ENCODE results near the gene FUT8. TPM values are rescaled to one million over a fixed set of nuclear protein-coding genes. Genes with fewer than 3 reads are reported as not detected.
A peak's percentile ranks its signal among the peaks of the same experiment; 100 is the strongest.

The FUT8 gene
- total and polyA plus RNA-seq, 2 donors (not counting 1 experiment from before 2014, with no cell fraction given) = 13.2 to 91.8 TPM

- intact Hi-C loops (cut with micrococcal nuclease) = no loop called here
- Histone ChIP-seq H3K36me3 (replicated peaks in 1 of 2; ENCODE audit: control extremely low read depth in 1 of 2, control insufficient read depth in 1 of 2, extremely low read depth in 1 of 2, insufficient read depth in 2 of 2, low read length in 1 of 2) (peaks cover 0 to 8% of the 10 kb centered on the region in 2 experiments), H3K4me1 (ENCODE audit: control insufficient read depth in 2 of 2, insufficient read depth in 2 of 2, low read length in 2 of 2) (peaks cover 0 to 13% of the 10 kb centered on the region in 2 donors), H3K27ac (ENCODE audit: low read length in 2 of 2) (peak overlapping the region in 1 of 2 donors; percentile 20), H3K4me3 (ENCODE audit: control extremely low read depth in 1 of 5, extremely low read depth in 1 of 5, insufficient read depth in 1 of 5, low read depth in 2 of 5, low read length in 4 of 5) (no peak overlapping the region), H4K20me1 (ENCODE audit: control insufficient read depth, insufficient read depth, low read length, poor library complexity, severe bottlenecking) (no peaks in the 10 kb centered on the region), H3K79me2 (ENCODE audit: control insufficient read depth, insufficient read depth, low read length) (peaks cover 7% of the 10 kb centered on the region), H3K9ac (ENCODE audit: low read length) (no peak overlapping the region), H3K4me2 (replicated peaks; ENCODE audit: low read depth, low read length, poor library complexity, severe bottlenecking) (no peak overlapping the region), H3K27me3 (replicated peaks in 1 of 4; ENCODE audit: control extremely low read depth in 1 of 4, control insufficient read depth in 3 of 4, insufficient read depth in 4 of 4, low read length in 3 of 4) (no peaks in the 10 kb centered on the region), H3K9me3 (ENCODE audit: control extremely low read depth in 1 of 3, control insufficient read depth in 2 of 3, insufficient read depth in 1 of 3, low read length in 2 of 3) (no peaks in the 10 kb centered on the region), H2AFZ (ENCODE audit: insufficient read depth, low read depth, low read length, poor library complexity, severe bottlenecking) (no peak overlapping the region)
- H3K27ac Mint-ChIP-seq = peak overlapping the region; percentile 56
- CTCF ChIA-PET = no interaction called here
- peaks cover 24% of the 10 kb centered on the region for H3K4me1 Mint-ChIP-seq
- POLR2A ChIA-PET = interaction anchor here (0.6 to 0.8 kb wide), 2 partner anchors 25 to 274 kb away, joined by 3 to 4 read pairs; no protein-coding TSS in a partner anchor
- no peak overlapping the region for H3K4me3 Mint-ChIP-seq
- no peak for DNase-seq
- ATAC-seq (ENCODE audit: low read depth) = no peak
- H3K9me3 Mint-ChIP-seq (ENCODE audit: insufficient read depth) = no peaks in the 10 kb centered on the region
- no peaks in the 10 kb centered on the region for H3K27me3 Mint-ChIP-seq
- TF ChIP-seq CTCF (IDR thresholded peaks at IDR 0.05) = no peak
- no peak for TF ChIP-seq EZH2 (IDR thresholded peaks at IDR 0.05; ENCODE audit: borderline replicate concordance, insufficient read depth, low read depth, low read length, poor library complexity, severe bottlenecking)
Measured at GRCh38 chr14:65664436-65664835, 251.9 kb downstream of the FUT8 start.

- no peaks in the 10 kb centered on the region for H3K27me3 Mint-ChIP-seq
- Histone ChIP-seq H3K27ac (ENCODE audit: low read length in 2 of 2) (no peak overlapping the region), H3K79me2 (ENCODE audit: control insufficient read depth, insufficient read depth, low read length) (peaks cover 4% of the 10 kb centered on the region), H3K9ac (ENCODE audit: low read length) (no peak overlapping the region), H4K20me1 (ENCODE audit: control insufficient read depth, insufficient read depth, low read length, poor library complexity, severe bottlenecking) (peaks cover 7% of the 10 kb centered on the region), H2AFZ (ENCODE audit: insufficient read depth, low read depth, low read length, poor library complexity, severe bottlenecking) (no peak overlapping the region), H3K4me3 (ENCODE audit: control extremely low read depth in 1 of 5, extremely low read depth in 1 of 5, insufficient read depth in 1 of 5, low read depth in 2 of 5, low read length in 4 of 5) (no peak overlapping the region), H3K27me3 (replicated peaks in 1 of 4; ENCODE audit: control extremely low read depth in 1 of 4, control insufficient read depth in 3 of 4, insufficient read depth in 4 of 4, low read length in 3 of 4) (no peaks in the 10 kb centered on the region), H3K4me1 (ENCODE audit: control insufficient read depth in 2 of 2, insufficient read depth in 2 of 2, low read length in 2 of 2) (no peaks in the 10 kb centered on the region), H3K4me2 (replicated peaks; ENCODE audit: low read depth, low read length, poor library complexity, severe bottlenecking) (no peak overlapping the region), H3K36me3 (replicated peaks in 1 of 2; ENCODE audit: control extremely low read depth in 1 of 2, control insufficient read depth in 1 of 2, extremely low read depth in 1 of 2, insufficient read depth in 2 of 2, low read length in 1 of 2) (peaks cover 3 to 21% of the 10 kb centered on the region in 2 experiments), H3K9me3 (ENCODE audit: control extremely low read depth in 1 of 3, control insufficient read depth in 2 of 3, insufficient read depth in 1 of 3, low read length in 2 of 3) (no peaks in the 10 kb centered on the region)
- POLR2A ChIA-PET = interaction anchor here (0.6 kb wide), 1 partner anchor 261 kb away, joined by 7 read pairs; no protein-coding TSS in a partner anchor
- ATAC-seq (ENCODE audit: low read depth) = no peak
- H3K4me1 Mint-ChIP-seq = peaks cover 3% of the 10 kb centered on the region
- H3K27ac Mint-ChIP-seq = no peak overlapping the region
- no peak overlapping the region for H3K4me3 Mint-ChIP-seq
- CTCF ChIA-PET = interaction anchor here (1.4 kb wide), 1 partner anchor 26 kb away, joined by 3 read pairs; no protein-coding TSS in a partner anchor
- DNase-seq = no peak
- TF ChIP-seq CTCF (IDR thresholded peaks at IDR 0.05) (no peak), EZH2 (IDR thresholded peaks at IDR 0.05; ENCODE audit: borderline replicate concordance, insufficient read depth, low read depth, low read length, poor library complexity, severe bottlenecking) (no peak)
- no peaks in the 10 kb centered on the region for H3K9me3 Mint-ChIP-seq (ENCODE audit: insufficient read depth)
- no CpG with 5 or more reads among the region's 5 CpGs for WGBS (ENCODE audit: insufficient coverage)
- intact Hi-C loops (cut with micrococcal nuclease) = no loop called here
Measured at GRCh38 chr14:65676361-65677014, 264.0 kb downstream of the FUT8 start.
